CD4-positive, alpha-beta T cell (primary cell): ENCODE measurements around the gene PBX1. TPM values are rescaled to one million over a fixed set of nuclear protein-coding genes. Genes with fewer than 3 reads are reported as not detected.

Experiments
- ATAC-seq: fragments of 200-7000 bp; cut with Tn5 transposase; one replicate; pipeline ENCODE4 v1.10.0; 2022; ENCODE audit warnings: mild to moderate bottlenecking; ENCODE audit not compliant: poor library complexity
- CTCF ChIA-PET: fragments of 350-600 bp; sonication (Branson Sonifier 250); formaldehyde crosslinking; loops from one replicate; lab custom pipeline; 2021; ENCODE audit warnings: antibody characterized with exemption, inconsistent platforms; lab: Charles Lee
- POLR2A ChIA-PET: fragments of 350-600 bp; sonication (Branson Sonifier 250); formaldehyde crosslinking; loops from one replicate; lab custom pipeline; 2021; ENCODE audit warnings: antibody characterized with exemption, inconsistent platforms; lab: Charles Lee
- DNase-seq, 14 experiments: peaks; one replicate each; pipeline ENCODE4 v3.0.0-alpha.2; 2013 to 2020; ENCODE audit warnings: mixed read lengths in 2 of 14
- H3K27ac ChIP-seq, 2 donors: one replicate each; pipeline versions ENCODE4 v1.5.1 to v1.7.0; 2013; ENCODE audit warnings: low read length in 2 of 2, low read depth in 1 of 2, mild to moderate bottlenecking in 1 of 2
- H3K27me3 ChIP-seq, 2 experiments: 1 replicate in 1 of 2; 2 replicates in 1 of 2; pipeline versions ENCODE4 v1.6.1 to v1.7.0; 2013; ENCODE audit warnings: low read length in 2 of 2, control low read depth in 1 of 2, mild to moderate bottlenecking in 1 of 2, moderate library complexity in 1 of 2; ENCODE audit not compliant: insufficient read depth in 2 of 2, control insufficient read depth in 1 of 2
- H3K36me3 ChIP-seq: one replicate; pipeline ENCODE4 v1.6.1; 2013; ENCODE audit warnings: low read length, control low read depth; ENCODE audit not compliant: insufficient read depth
- H3K4me1 ChIP-seq: one replicate; pipeline ENCODE4 v1.6.1; 2013; ENCODE audit warnings: low read length, control low read depth; ENCODE audit not compliant: insufficient read depth
- H3K4me3 ChIP-seq: one replicate; pipeline ENCODE4 v1.5.1; 2013; ENCODE audit warnings: mild to moderate bottlenecking, low read length, moderate library complexity
- H3K9me3 ChIP-seq, 2 experiments: 1 replicate in 1 of 2; 2 replicates in 1 of 2; pipeline versions ENCODE4 v1.6.1 to v1.7.0; 2013; ENCODE audit warnings: low read length in 2 of 2, mild to moderate bottlenecking in 2 of 2, control low read depth in 1 of 2, moderate library complexity in 1 of 2; ENCODE audit not compliant: control insufficient read depth in 1 of 2, insufficient read depth in 1 of 2
- H3K27ac Mint-ChIP-seq: one replicate; pipeline ENCODE4 v1.8.0; 2020; ENCODE audit warnings: mixed read lengths
- H3K27me3 Mint-ChIP-seq: one replicate; pipeline ENCODE4 v1.8.0; 2021; ENCODE audit warnings: mixed read lengths
- H3K36me3 Mint-ChIP-seq: one replicate; pipeline ENCODE4 v1.8.0; 2021; ENCODE audit warnings: low read depth, mixed read lengths
- H3K4me1 Mint-ChIP-seq: one replicate; pipeline ENCODE4 v1.8.0; 2021; ENCODE audit warnings: low read depth, mixed read lengths
- H3K4me3 Mint-ChIP-seq: one replicate; pipeline ENCODE4 v1.8.0; 2020; ENCODE audit warnings: mild to moderate bottlenecking, mixed read lengths
- H3K9me3 Mint-ChIP-seq: one replicate; pipeline ENCODE4 v1.8.0; 2020; ENCODE audit warnings: mixed read lengths
- intact Hi-C, 2 experiments: fragments of 100-400 bp; cut with DNase I in 1 of 2; cut with micrococcal nuclease in 1 of 2; formaldehyde crosslinking; loops; one replicate each; pipeline versions ENCODE4 v1.15.1 to v1.9.0; 2023 to 2025; cut with DNase I, micrococcal nuclease
- total RNA-seq, 174 experiments: library from RNA in 2 of 174; stranded (reverse) in 2 of 174; gene quantifications; one replicate each; pipeline ENCODE4 v1.2.3 and lab custom pipeline; 2021 to 2026
- TF ChIP-seq, protein P1 (sequence below): fragments of 200-600 bp; IDR thresholded peaks from one replicate; pipeline ENCODE4 v1.8.0; 2022; ENCODE audit warnings: antibody characterized with exemption, mild to moderate bottlenecking

PBX1 gene
- total RNA-seq, 2 experiments from 2014 or later: 0.64 to 0.96 TPM

DNA sequence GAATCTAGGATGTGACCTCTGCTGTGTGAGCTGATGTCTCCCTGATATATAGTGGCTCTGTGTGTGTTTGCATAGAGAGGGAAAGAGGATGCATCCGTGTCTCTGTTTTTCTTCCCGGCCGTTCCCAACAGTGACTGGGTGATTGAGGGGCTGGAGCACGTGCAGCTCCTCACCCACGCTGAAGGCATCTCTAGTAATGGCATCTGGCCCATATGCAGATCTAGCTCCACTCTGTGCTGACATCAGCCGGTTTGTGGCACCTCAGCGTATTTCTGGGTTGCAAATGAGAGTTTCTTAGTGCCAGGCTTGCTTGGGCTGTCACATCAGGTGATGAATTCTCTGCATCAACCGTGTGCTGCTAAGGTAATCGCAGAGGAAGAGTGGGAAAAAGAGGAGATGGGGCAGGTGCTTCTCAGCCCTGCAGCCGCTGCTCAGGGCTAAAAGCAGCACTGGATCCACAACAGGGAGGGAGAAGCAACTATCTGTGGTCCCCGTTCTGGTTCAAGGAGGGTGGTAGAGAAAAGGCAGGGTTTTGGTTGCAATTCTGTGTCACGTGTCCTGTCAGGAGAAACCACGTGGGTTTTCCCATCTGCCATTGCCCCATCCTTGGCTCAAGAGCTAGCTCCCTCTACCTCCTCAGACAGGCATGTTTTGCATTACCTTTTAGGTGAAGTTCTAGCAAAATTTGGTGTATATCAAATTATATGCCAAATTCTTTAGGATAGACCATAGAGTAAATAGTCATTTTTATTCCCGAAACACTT lies 282.9 kb downstream of the PBX1 start:
- Histone ChIP-seq H3K4me3 (no peak overlapping the region), H3K9me3 (peaks cover 0 to 9% of the 10 kb centered on the region in 2 experiments), H3K4me1 (no peaks in the 10 kb centered on the region), H3K36me3 (no peaks in the 10 kb centered on the region), H3K27me3 (no peaks in the 10 kb centered on the region), H3K27ac (no peak overlapping the region)
- ChIA-PET POLR2A (no interaction called here), CTCF (no interaction called here)
- H3K4me3 Mint-ChIP-seq: no peak overlapping the region
- H3K4me1 Mint-ChIP-seq: no peaks in the 10 kb centered on the region
- DNase-seq (no peak), ATAC-seq (no peak)
- TF ChIP-seq, protein P1, sequence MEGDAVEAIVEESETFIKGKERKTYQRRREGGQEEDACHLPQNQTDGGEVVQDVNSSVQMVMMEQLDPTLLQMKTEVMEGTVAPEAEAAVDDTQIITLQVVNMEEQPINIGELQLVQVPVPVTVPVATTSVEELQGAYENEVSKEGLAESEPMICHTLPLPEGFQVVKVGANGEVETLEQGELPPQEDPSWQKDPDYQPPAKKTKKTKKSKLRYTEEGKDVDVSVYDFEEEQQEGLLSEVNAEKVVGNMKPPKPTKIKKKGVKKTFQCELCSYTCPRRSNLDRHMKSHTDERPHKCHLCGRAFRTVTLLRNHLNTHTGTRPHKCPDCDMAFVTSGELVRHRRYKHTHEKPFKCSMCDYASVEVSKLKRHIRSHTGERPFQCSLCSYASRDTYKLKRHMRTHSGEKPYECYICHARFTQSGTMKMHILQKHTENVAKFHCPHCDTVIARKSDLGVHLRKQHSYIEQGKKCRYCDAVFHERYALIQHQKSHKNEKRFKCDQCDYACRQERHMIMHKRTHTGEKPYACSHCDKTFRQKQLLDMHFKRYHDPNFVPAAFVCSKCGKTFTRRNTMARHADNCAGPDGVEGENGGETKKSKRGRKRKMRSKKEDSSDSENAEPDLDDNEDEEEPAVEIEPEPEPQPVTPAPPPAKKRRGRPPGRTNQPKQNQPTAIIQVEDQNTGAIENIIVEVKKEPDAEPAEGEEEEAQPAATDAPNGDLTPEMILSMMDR: no peak
- intact Hi-C loops: no loop called here
- no peaks in the 10 kb centered on the region for H3K9me3 Mint-ChIP-seq
- no peaks in the 10 kb centered on the region for H3K27me3 Mint-ChIP-seq
- no peaks in the 10 kb centered on the region for H3K36me3 Mint-ChIP-seq
- no peak overlapping the region for H3K27ac Mint-ChIP-seq

DNA sequence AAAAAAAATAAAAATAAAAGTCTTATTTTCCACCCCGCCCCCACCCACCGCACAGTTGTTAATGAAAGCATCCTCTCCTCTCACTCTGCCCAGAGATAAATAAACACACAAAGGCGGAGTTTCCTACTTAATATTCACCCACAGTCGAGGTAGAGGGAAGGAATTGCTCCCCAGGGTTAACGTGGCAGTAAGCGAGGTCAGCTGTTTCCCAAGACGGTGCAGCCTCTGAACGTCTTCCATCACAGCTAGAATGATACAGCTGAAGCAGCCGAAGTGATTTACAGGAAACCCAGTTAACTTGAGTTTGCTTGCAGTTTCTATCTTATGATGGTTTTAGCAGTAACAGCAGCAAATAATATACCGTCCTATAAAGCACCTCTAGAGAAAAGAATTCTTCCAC lies 283.9 kb downstream of the PBX1 start:
- TF ChIP-seq, protein P1: no peak
- no peak for ATAC-seq
- no peaks in the 10 kb centered on the region for H3K27me3 Mint-ChIP-seq

DNA sequence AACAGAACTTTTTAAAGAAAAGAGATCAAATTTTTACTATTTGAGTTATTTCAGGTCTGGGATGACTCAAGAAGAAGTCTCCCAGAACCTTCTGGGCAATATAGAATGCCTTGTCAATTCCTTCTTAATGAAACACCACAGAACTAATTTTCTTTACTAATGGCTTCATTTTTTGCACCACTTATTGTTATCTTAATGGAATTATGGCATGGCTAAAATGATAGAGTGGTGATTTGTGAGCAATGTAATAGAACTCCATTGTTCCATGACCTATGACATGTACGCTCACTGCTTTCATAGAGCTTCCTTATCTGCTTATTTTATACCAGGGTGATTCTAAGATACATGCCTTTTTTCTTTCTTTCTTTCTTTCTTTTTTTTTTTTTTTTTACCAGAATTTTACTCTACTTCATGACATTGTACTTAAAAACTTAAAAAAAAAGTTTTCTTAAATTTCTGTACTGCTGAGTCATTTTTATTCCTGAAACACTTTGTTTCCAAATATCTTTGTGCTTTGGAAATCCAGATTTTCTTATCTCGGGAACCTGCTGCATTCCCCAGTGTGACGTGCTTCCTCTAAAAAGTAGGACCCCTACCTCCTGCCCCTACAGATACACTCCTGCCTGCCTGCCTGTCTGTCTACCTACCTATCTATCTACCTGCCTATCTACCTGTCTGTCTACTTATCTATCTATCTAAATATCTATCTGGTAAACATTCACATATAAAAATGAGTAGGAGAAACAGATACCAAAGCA lies 284.9 kb downstream of the PBX1 start:
- no peaks in the 10 kb centered on the region for H3K36me3 Mint-ChIP-seq
- POLR2A ChIA-PET: no interaction called here
- Histone ChIP-seq H3K4me1 (no peaks in the 10 kb centered on the region), H3K27ac (no peak overlapping the region), H3K27me3 (no peaks in the 10 kb centered on the region), H3K4me3 (no peak overlapping the region), H3K9me3 (peaks cover 0 to 9% of the 10 kb centered on the region in 2 experiments), H3K36me3 (no peaks in the 10 kb centered on the region)
- H3K4me1 Mint-ChIP-seq: no peaks in the 10 kb centered on the region
- H3K9me3 Mint-ChIP-seq: no peaks in the 10 kb centered on the region
- DNase-seq: no peak
- no peak overlapping the region for H3K4me3 Mint-ChIP-seq
- no peak overlapping the region for H3K27ac Mint-ChIP-seq
- TF ChIP-seq, protein P1: no peak
- CTCF ChIA-PET: no interaction called here
- no peaks in the 10 kb centered on the region for H3K27me3 Mint-ChIP-seq
- intact Hi-C loops: no loop called here
- no peak for ATAC-seq

More for the DNA sequence above, 283.9 kb downstream of the PBX1 start:
- Histone ChIP-seq H3K36me3 (no peaks in the 10 kb centered on the region), H3K9me3 (peaks cover 0 to 9% of the 10 kb centered on the region in 2 experiments), H3K27me3 (no peaks in the 10 kb centered on the region), H3K4me1 (no peaks in the 10 kb centered on the region), H3K4me3 (no peak overlapping the region), H3K27ac (no peak overlapping the region)
- intact Hi-C loops: no loop called here
- DNase-seq: no peak
- Mint-ChIP-seq H3K36me3 (no peaks in the 10 kb centered on the region), H3K27ac (no peak overlapping the region), H3K9me3 (no peaks in the 10 kb centered on the region), H3K4me1 (no peaks in the 10 kb centered on the region), H3K4me3 (no peak overlapping the region)
- POLR2A ChIA-PET: no interaction called here
- CTCF ChIA-PET: no interaction called here
